NOMO-1 treated with DMSO at 0.1 percent for 48 hours (cell line): ENCODE results near the gene NUDT21.

ENCODE experiments used
- DNase-seq: peaks from one replicate; lab custom pipeline; 2025; ENCODE audit not compliant: unreplicated experiment; lab: John Stamatoyannopoulos, UW

NUDT21 gene

DNA sequence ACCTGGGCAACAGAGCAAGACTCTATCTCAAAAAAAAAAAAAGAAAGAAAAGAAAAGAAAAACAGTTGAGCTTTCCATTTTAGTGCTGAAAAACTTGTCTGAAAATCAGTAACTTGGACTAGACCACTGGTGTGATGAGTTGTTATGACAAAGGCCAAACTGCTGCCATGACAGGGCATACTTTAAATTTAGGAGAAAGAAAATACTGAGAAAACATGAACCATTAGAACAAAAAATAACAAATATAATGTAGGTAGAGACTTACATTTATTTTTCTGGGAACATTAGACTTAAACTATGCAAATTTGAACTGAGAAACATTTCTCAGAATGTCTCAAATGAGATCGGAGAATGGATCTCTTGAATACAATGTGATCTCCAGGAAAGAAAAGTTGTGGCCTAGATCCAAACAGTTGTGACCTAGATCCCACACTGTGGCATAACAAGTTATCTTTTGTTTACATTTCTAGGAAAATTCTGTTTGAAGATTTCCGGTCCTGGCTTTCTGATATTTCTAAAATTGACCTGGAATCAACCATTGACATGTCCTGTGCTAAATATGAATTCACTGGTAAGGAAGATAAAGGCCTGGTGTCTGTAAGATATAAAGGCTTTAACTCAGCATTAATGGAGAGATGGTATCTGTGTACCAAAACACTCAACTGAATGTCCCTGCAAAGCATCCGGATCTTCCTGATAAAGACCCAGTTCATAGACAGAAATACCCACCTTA is 11.1 kb upstream of the NUDT21 start:
- DNase-seq = no peak

DNA sequence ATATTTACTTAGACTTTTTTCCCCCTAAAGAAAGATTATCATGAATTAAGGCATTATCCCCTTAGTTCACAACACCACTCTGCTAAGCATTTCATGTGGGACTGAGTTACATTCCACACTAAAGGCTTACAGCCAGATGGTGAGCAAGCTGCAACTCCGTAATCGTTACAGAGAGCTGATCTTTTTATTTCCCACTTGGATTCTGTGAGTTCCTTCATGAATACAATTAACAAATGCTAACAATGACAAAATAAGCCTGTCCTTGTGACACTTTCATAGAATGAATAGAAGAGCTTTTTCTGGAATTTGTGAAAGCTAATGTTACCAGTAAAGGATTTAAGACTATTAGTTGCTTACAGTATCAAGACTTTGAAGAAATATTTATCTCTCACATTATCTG is 9.0 kb upstream of the NUDT21 start:
- DNase-seq = no peak

DNA sequence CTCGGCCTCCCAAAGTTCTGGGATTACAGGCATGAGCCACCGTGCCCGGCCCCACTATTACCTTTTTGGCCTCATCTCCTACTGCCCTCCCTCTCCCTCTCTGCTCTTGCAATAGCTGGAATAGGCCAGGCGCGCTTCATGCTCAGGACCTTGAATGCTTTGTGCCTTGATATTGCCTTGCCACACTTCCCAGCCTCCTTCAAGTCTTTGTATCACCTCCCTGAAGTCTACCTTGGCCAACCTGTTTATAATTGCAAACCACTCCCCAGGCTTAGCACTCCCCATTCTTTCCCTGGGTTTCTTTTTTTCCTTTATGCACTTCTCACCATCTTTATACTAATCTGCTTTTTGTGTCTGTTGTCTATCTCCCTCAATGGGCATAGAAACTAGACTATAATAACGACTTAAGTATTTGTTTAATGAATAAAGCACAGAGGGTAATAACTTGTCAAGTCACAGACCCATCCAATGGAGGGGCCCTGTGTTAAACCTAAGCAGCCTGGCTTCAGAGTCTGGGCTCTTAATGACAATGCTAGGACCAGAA is 6.9 kb upstream of the NUDT21 start:
- DNase-seq = no peak

DNA sequence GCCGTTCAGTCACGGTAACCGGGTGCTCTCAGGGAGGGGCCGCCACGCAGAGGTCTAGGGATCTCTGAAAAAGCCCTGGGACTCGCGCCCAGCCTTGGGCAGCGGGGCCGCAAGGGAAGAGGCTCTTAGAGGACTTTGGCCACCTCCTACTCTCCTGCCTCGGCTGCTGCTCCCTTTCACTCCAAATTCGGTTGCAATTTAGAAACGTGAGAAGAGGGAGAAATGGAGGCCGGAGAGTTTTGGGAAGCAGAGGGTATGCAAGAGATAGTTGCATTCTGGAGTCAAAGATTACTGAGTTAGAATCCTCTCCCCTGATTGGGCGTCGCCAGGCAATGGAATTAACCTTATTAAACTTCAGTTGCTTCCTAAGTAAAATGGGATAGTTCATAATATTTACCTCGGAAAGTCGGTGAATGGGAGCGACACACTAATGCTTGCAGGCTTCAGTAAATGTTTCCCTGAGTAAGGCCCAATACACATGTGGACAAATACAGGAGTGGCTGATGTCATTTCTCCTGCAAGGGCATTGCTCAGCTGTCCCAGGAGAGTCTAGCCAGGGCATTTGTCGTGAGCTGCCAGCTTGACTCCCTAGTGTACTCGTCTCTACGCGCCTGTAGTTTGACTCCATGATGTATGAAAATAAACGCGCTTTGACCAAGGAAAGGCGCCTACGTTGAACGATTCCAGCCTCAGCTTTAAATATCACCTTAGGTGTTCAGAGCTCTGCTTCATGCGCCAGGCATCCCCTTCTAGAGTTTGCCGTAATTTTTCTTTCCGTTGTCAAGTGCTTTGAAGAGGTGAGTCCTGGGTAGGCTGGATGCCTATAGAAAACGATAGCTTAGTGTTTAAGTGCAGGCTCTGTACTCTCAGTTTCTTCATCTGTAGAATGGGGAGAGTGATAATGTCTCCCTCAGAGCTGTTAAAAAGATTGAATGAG is 889 bp upstream of the NUDT21 start:
- peak; percentile 67 for DNase-seq

DNA sequence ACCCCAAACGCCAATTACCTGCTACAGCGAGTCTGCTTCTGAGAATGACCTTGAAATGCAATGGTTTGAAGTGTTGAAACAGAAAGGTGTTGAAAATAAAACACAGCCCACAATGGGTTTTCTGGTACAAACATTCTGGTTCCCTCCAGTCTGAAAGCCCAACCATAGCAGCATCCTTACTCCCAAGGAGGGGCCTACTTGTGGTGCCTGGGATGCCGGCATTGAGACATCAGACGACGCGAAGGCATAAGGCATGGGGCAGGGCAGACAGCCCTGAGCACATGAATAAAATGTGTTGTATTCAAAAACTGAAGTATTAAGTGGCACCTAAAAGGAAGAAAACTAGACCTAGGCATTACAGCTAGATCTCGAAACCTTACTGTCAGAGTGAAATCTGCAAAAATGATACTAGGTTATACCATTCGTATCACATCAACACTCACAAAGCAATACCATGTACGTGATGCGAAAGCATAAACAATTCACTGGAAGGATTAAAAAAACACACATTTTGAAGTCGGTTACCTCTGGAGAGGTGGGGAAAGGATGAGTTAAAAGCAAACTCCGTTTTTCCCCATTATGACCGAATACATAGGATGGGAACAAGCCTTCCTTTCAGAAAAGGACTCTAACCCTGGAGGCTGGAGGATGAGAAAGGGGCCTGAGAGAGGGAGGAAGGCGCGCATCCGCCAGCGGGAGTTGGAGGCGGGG is 702 bp downstream of the NUDT21 start:
- DNase-seq = no peak

DNA sequence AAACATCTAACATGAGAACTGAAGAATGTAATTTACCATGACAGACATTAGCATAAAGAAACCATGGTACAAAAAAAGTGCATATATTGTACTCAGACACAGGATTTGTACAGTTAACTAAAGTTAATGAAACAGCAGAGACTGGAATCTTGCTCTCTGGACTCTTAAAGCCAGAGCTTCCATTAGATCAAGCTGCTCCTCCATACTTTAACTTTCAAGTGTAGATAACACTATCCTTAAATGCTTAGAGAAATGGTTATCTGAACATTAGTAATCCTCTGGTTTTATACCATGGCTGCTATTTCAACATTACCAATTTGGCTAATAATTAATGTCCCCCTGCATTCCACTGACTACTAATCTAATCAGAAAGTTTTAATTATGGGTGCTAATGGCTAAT is 3.1 kb downstream of the NUDT21 start:
- no peak for DNase-seq

DNA sequence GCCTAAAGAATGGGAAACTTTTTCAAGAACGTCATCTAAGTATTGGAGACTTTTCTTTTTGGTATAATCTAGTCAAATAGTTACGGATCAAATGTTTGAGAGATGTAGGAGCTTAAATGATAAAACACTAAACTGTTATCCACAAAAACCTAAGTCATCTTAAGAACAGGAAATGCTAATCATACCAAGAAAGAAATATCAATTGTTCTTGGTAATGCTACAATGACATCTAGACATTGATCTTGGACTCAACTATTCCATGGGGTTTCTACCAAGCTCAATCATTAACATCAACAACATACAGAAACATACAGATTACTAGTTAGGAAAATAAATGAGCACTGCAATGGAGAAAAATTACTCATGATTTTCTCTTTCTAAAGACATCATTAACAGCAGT is 3.8 kb downstream of the NUDT21 start:
- no peak for DNase-seq

DNA sequence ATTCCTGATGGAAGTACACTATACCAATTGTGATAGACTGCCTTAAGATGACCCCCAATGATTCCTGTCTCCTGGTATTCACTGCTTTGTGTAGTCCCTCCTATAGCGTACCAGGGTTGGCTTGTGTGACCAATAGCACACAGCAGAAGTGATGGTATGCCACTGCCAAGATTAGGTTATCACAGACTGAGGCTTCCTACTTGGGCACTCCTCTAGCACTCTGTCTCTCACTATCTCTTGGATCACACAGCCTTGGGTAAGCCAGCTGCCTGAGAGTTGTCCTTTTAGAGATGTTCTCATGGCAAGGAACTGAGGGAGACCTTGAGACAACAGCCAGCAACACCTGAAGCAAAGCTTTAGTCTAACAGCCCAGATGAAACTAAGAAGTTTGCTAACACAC is 13.1 kb downstream of the NUDT21 start:
- no peak for DNase-seq

DNA sequence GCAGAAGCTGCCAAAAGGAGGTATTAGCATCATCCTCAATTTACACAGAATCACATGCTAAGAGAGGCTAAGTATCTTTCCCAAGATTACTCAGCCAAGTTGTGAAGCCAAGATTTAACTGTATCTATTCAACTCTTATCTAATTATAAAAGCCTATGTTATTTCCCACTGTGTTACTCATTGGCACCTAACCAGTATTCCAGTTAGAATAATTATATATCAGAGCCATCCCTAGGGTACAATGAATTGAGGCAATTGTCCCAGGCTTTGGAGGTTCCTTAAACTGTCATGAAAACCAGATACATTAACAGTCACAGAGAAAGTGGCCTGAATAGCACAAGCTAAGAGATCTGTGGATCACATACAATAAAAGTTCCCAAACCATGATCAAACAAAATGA is 14.9 kb downstream of the NUDT21 start:
- DNase-seq = no peak

DNA sequence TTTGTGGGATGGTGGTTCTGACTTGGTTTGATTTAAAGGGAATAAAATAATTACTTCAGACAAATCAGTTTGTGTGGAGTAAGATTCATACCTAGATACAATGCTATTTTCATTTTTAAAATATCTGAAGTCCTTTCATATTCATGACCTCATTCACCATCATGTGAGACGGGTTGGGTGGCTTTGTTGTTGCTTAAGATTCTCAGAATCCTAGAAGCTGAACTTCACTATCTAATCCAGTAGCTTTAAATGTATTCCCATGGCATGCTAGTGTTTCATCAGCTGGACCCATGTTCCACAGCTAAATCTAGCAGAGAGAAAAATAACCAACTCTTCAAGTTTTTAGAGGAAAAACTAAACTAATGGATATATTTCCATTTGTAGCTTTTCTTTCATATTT is 23.0 kb downstream of the NUDT21 start:
- DNase-seq = no peak

DNA sequence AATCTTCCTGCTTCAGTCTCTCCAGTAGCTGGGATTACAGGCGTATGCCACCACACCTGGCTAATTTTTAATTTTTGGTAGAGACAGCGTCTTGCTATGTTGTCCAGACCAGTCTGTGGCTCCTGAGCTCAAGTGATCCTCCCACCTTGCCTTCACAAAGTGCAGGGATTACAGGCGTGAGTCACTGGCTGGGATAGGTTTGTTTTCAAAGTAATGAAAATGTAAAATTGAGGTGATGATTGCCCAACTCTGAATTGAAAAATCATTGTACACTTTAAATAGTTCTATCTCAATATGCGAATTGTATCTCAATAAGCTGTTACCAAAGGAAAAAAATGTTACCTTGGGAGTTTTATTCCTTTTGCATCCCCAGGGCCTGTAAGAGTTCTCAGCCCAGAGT is 24.5 kb downstream of the NUDT21 start:
- DNase-seq = no peak

DNA sequence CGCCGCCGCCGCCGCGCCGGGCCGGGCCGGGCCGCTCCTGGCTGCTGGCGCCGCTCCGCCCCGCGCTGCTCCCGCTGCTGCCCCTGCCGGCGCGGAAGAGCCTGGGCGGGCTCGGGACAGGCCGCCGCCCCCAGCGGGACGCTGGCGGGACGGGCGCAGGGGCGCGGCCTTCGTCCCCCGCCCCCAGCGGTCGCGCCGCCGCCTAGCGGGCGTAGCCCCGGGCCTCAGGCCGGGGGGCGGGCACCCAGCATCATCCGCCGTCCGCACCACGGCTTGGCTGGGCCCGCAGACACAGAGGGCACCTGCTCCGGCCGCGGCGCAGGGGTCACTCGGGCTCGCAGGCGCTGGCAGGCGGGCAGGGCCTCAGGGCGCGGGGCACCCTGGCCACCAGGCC is 25.7 kb downstream of the NUDT21 start, which contains the start of gene AMFR:
Gene AMFR, minus strand, starts transcription at position 107 of the 394 bp plus-strand sequence. CDS start 218 bp downstream, outside the sequence.
- DNase-seq = peak; percentile 76

DNA sequence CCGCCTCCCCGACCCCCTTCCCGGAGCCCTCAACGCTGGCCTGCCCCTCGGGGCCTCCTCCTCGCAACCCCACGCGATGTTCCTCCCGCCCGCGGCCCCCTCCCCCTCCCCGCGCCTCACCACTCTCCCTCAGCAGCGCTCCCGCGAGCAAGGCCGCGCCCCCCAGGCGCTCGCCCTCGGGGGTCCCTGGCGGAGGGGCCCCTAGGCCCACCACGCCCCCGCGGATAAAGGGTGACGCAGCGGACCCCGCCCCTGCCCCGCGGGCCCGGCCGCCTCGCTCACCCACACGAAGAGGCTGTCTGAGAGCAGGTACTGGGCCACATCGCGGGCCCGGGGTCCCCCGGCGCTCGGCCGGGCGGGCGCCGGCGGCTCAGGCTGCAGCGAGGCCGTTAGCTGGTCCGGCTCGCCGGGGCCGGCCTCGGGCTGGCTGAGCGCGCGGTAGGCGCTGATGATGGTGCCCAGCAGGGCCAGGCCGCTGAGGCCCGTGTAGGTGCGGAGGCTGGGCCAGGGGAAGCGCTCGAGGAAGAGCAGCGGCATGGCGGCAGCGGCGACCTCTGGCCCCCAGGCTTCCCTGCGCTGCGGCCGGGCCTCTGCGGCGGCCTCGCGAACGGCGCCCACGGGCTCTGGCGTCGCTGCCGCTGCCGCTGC is 26.2 kb downstream of the NUDT21 start:
- no peak for DNase-seq

DNA sequence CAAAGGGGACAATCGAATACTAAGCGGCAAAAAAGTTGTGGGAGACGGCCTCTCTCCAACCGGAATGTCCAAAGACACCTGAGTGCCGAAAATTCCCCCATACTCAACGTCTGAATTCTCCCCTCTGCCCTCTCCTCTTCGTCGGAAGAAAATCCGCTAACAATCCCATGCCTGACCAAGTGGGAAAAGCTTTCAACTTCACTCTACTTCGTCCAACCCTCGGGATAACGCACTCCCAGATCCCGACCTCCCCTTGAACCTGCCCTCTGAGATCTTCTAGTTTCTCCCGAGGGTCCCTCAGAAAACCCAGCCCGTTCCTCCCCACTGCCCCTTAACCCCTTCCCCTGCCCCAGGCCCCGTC is 26.7 kb downstream of the NUDT21 start:
- DNase-seq = no peak

DNA sequence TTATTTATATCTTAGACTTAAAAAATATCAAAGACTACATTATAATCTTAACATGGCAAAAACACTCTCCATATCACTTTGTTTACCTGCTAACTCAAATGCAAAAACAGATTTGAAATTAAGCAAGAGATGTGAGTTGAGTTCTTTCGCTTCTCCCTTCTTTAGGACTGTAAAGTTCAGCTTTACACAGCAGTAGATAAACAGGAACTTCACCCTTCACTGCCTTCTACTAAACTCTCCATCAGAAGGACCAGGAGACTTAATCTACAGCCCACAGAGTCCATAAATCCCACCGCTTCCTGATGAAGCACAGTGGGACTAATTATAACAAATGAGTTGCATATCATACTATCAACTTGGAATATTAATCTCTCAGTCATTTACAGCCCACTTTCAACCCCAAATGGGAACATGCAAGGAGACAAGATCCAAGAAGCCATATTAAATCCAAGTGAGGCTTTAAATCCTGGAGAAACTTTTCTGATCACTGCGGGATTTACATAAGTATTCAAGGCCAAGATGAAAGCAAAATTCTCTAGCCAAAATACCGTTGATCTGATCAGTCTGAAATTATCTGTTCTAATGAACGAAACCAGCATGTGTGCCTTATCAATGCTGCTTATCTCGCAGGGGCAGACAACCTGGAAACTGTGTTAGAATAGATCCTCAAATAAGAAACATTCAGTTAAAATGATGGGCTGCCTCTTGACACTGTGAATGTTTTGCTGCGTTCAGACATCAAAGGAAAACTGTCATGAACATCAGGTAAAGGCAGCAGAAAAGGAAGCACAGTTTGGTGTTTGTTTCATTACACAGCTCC is 27.3 kb downstream of the NUDT21 start:
- peak; percentile 85 for DNase-seq

DNA sequence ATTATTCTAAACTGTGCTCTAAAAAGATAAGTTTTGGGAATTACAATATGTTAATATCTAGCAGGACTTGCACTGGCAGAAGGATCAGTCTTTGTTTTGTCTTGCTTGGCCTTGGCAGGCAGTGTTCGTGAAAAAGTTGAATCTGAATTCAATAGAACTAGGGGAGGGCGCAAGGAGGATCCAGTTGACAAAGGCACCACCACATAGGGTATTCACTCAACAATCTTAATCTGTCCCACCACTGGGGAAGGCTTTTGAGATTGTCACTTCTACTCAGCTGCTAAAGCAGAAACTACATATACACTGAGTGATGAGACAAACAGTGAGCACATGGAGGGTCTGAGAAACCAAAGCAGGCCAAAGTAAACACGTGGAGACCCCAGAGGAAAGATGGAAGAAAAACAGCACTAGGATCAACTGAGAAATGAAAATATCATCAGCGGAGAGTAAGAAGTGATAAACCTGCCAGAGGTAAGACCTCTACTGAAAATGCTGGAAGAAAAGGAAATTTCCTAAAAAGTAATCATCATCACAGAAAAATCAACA is 28.2 kb downstream of the NUDT21 start:
- no peak for DNase-seq

DNA sequence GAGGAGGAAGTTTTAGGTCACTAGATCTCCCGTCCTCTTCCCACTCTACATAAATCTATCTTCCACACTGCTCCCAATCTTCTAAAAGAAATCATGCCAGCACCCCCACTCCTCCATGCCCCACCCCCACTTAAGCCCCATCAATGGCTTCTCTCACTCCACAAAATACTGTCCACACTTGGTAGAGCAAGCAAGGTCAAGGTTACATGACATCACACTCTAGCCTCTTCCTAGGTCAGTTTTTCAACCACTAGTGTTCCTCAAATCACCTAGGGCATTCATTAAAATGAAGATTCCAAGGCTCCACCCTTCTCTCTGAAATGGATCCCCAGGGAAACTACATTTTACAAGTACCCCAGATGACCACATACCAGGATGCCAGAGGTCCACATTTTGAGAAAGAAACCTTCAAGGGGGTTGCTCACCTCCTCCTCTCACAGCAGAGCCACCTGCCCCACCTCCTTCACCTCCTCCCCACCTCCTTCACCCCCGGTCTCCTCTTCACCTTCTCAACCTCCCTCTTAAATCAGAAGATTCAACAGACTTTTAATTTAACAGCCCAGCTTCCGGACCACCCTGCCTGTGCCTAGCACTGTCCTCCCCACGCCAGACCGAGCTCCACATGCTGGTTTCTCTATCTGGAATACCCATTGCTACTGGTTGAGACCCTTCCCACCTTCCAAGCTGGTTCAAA is 29.0 kb downstream of the NUDT21 start:
- DNase-seq = no peak

DNA sequence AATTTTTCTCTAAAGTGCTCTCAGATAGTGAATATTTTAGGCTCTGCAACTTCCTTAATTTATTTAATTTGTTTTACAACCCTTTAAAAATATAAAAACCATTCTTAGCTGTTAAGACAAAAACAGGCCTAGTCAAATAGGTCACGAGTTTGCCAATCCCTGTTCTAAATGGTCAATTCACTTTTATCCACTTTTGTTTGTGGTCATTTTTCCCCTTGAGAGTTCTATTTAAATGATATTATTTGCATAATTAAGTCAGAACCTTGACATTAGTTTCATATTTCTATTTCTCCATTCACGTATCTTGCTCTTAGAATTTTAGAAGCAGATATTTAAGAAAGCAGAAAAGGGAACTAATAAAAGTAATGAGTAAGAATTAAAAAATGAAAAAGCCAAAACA is 29.8 kb downstream of the NUDT21 start:
- no peak for DNase-seq

DNA sequence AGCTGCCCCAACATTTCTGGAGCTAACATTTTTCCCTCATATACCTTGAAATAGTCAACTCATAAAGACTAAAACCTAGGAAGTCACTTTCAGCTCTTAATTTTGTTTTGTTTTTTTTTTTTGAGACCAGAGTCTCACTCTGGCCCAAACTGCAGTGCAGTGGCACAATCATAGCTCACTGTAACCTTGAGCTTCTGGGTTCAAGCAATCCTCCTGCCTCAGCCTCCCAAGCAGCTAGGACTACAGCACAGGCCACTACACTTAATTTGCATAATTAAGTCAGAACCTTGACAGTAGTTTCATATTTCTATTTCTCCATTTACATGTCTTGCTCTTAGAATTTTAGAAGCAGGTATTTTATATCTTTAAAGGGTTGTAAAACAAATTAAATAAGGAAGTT is 30.5 kb downstream of the NUDT21 start:
- DNase-seq = no peak
